ENCODE measurements around the gene IL27RA.

GRCh38 chr19:14086098-14086497, 54.5 kb downstream of the IL27RA start:
- TF ChIP-seq CTCF (IDR thresholded peaks at IDR 0.05) = no peak
- TF ChIP-seq EZH2 (IDR thresholded peaks at IDR 0.05; ENCODE audit: borderline replicate concordance, insufficient read depth, low read depth, low read length, poor library complexity, severe bottlenecking) = no peak
